ENCODE data around the gene CDYL. TPM values are rescaled to one million over a fixed set of nuclear protein-coding genes. Genes with fewer than 3 reads are reported as not detected.

CDYL gene
- polyA plus RNA-seq, 1 experiment = 26.6 TPM

- Histone ChIP-seq H3K9me3 (ENCODE audit: control insufficient read depth, insufficient read depth, low read length) (no peaks in the 10 kb centered on the region), H3K27me3 (ENCODE audit: control insufficient read depth, insufficient read depth, low read length) (no peaks in the 10 kb centered on the region), H3K4me3 (ENCODE audit: low read depth, low read length) (no peak overlapping the region), H3K27ac (ENCODE audit: low read depth, low read length) (no peak overlapping the region)
- POLR2A ChIA-PET = no interaction called here
- CTCF ChIA-PET = interaction anchor here (1.2 kb wide), 1 partner anchor 220 kb away, joined by 3 read pairs; no protein-coding TSS in a partner anchor
- TF ChIP-seq CTCF (IDR thresholded peaks at IDR 0.05; ENCODE audit: low read depth, low read length) = no peak
- no peak for DNase-seq (ENCODE audit: low read depth, low spot score)
Observed at GRCh38 chr6:4809999-4810918, 34.1 kb downstream of the CDYL start.

- DNase-seq (ENCODE audit: low read depth, low spot score) = no peak
- H3K27me3 ChIP-seq (ENCODE audit: control insufficient read depth, insufficient read depth, low read length) = no peaks in the 10 kb centered on the region
- POLR2A ChIA-PET = no interaction called here
Observed at GRCh38 chr6:4812068-4812467, 35.9 kb downstream of the CDYL start.

GRCh38 chr6:4813055-4813454 lies 36.9 kb downstream of the CDYL start:
- DNase-seq (ENCODE audit: low read depth, low spot score) = no peak
- no peaks in the 10 kb centered on the region for H3K27me3 ChIP-seq (ENCODE audit: control insufficient read depth, insufficient read depth, low read length)
- CTCF ChIA-PET = no interaction called here

More at GRCh38 chr6:4812068-4812467, 35.9 kb downstream of the CDYL start:
- CTCF ChIA-PET = no interaction called here
- no peaks in the 10 kb centered on the region for H3K9me3 ChIP-seq (ENCODE audit: control insufficient read depth, insufficient read depth, low read length)
- H3K27ac ChIP-seq (ENCODE audit: low read depth, low read length) = no peak overlapping the region
- no peak for TF ChIP-seq CTCF (IDR thresholded peaks at IDR 0.05; ENCODE audit: low read depth, low read length)
- no peak overlapping the region for H3K4me3 ChIP-seq (ENCODE audit: low read depth, low read length)

GRCh38 chr6:4814212-4814611 lies 38.0 kb downstream of the CDYL start:
- H3K4me3 ChIP-seq (ENCODE audit: low read depth, low read length) = no peak overlapping the region
- ChIA-PET CTCF (no interaction called here), POLR2A (no interaction called here)
- DNase-seq (ENCODE audit: low read depth, low spot score) = no peak
- H3K9me3 ChIP-seq (ENCODE audit: control insufficient read depth, insufficient read depth, low read length) = no peaks in the 10 kb centered on the region
- TF ChIP-seq CTCF (IDR thresholded peaks at IDR 0.05; ENCODE audit: low read depth, low read length) = no peak
- H3K27ac ChIP-seq (ENCODE audit: low read depth, low read length) = no peak overlapping the region
- H3K27me3 ChIP-seq (ENCODE audit: control insufficient read depth, insufficient read depth, low read length) = no peaks in the 10 kb centered on the region

More at GRCh38 chr6:4813055-4813454, 36.9 kb downstream of the CDYL start:
- no peak for TF ChIP-seq CTCF (IDR thresholded peaks at IDR 0.05; ENCODE audit: low read depth, low read length)
- Histone ChIP-seq H3K9me3 (ENCODE audit: control insufficient read depth, insufficient read depth, low read length) (no peaks in the 10 kb centered on the region), H3K4me3 (ENCODE audit: low read depth, low read length) (no peak overlapping the region), H3K27ac (ENCODE audit: low read depth, low read length) (no peak overlapping the region)
- POLR2A ChIA-PET = no interaction called here

- Histone ChIP-seq H3K9me3 (ENCODE audit: control insufficient read depth, insufficient read depth, low read length) (no peaks in the 10 kb centered on the region), H3K27me3 (ENCODE audit: control insufficient read depth, insufficient read depth, low read length) (no peaks in the 10 kb centered on the region), H3K4me3 (ENCODE audit: low read depth, low read length) (no peak overlapping the region), H3K27ac (ENCODE audit: low read depth, low read length) (no peak overlapping the region)
- POLR2A ChIA-PET = no interaction called here
- DNase-seq (ENCODE audit: low read depth, low spot score) = no peak
- CTCF ChIA-PET = no interaction called here
- TF ChIP-seq CTCF (IDR thresholded peaks at IDR 0.05; ENCODE audit: low read depth, low read length) = no peak
Observed at GRCh38 chr6:4814987-4815386, 38.8 kb downstream of the CDYL start.

Measured in AG04450 (cell line).